ENCODE measurements around the gene SORBS2.
"Not testable (repeated sequence)": the region's sequence is repeated elsewhere in the genome, so short reads cannot be mapped to it uniquely, and the experiment has no call there.

Gene SORBS2

GRCh38 chr4:185811509-185812364 lies at the start of gene SORBS2:
TSS of gene SORBS2 (minus strand) at chr4:185812194. CDS start at chr4:185690571, 121,623 bp downstream.
- DNase-seq (ENCODE audit: low read depth), result no peak

- no peak for DNase-seq (ENCODE audit: low read depth)
These were observed 47.1 kb upstream of the SORBS2 start for GRCh38 chr4:185859111-185859510.

GRCh38 chr4:185857561-185857960 lies 45.6 kb upstream of the SORBS2 start:
- not testable (repeated sequence) for DNase-seq (ENCODE audit: low read depth)

GRCh38 chr4:185853841-185854240 lies 41.8 kb upstream of the SORBS2 start:
- no peak for DNase-seq (ENCODE audit: low read depth)

GRCh38 chr4:185852961-185853360 lies 41.0 kb upstream of the SORBS2 start:
- DNase-seq (ENCODE audit: low read depth), result no peak

- no peak for DNase-seq (ENCODE audit: low read depth)
These were observed 37.9 kb upstream of the SORBS2 start for GRCh38 chr4:185849664-185850550.

GRCh38 chr4:185847352-185848097 lies 35.5 kb upstream of the SORBS2 start:
- no peak for DNase-seq (ENCODE audit: low read depth)

- DNase-seq (ENCODE audit: low read depth), result no peak
These were observed 34.6 kb upstream of the SORBS2 start for GRCh38 chr4:185846505-185847150.

GRCh38 chr4:185845966-185846365 lies 34.0 kb upstream of the SORBS2 start:
- DNase-seq (ENCODE audit: low read depth), result no peak

GRCh38 chr4:185841451-185841850 lies 29.5 kb upstream of the SORBS2 start:
- no peak for DNase-seq (ENCODE audit: low read depth)

GRCh38 chr4:185840953-185841352 lies 29.0 kb upstream of the SORBS2 start:
- DNase-seq (ENCODE audit: low read depth), result no peak

- no peak for DNase-seq (ENCODE audit: low read depth)
These were observed 28.2 kb upstream of the SORBS2 start for GRCh38 chr4:185840201-185840600.

GRCh38 chr4:185839770-185840169 lies 27.8 kb upstream of the SORBS2 start:
- DNase-seq (ENCODE audit: low read depth), result no peak

GRCh38 chr4:185839194-185839712 lies 27.3 kb upstream of the SORBS2 start:
- no peak for DNase-seq (ENCODE audit: low read depth)

GRCh38 chr4:185838514-185839193 lies 26.7 kb upstream of the SORBS2 start:
- DNase-seq (ENCODE audit: low read depth), result no peak

- DNase-seq (ENCODE audit: low read depth), result no peak
These were observed 26.1 kb upstream of the SORBS2 start for GRCh38 chr4:185838104-185838452.

- no peak for DNase-seq (ENCODE audit: low read depth)
These were observed 25.6 kb upstream of the SORBS2 start for GRCh38 chr4:185837415-185838103.

GRCh38 chr4:185836241-185837084 lies 24.5 kb upstream of the SORBS2 start:
- no peak for DNase-seq (ENCODE audit: low read depth)

GRCh38 chr4:185835814-185836213 lies 23.8 kb upstream of the SORBS2 start:
- no peak for DNase-seq (ENCODE audit: low read depth)
